Epithelial cell of proximal tubule (primary cell): Measurements from ENCODE around the gene LFNG. TPM values are rescaled to one million over a fixed set of nuclear protein-coding genes. Genes with fewer than 3 reads are reported as not detected.

Experiments
- DNase-seq: peaks from one replicate; pipeline ENCODE4 v3.0.0-alpha.2; 2011; ENCODE audit warnings: low read depth
- H3K4me3 ChIP-seq: 2 replicates; pipeline ENCODE4 v1.5.1; 2011; ENCODE audit warnings: low read depth, mild to moderate bottlenecking, low read length
- total RNA-seq: library from RNA; depleted of rRNA; stranded (reverse); fragments of >200 nt; gene quantifications from 2 replicates; pipeline ENCODE4 v1.2.3, GENCODE V29; 2015
- TF ChIP-seq, protein P1 (sequence below): conservative IDR thresholded peaks from 2 replicates; pipeline ENCODE4 v1.5.1; 2012; ENCODE audit warnings: low read depth, mild to moderate bottlenecking, low read length

Gene LFNG
- total RNA-seq, 1 donor from 2014 or later: 32.1 TPM

DNA sequence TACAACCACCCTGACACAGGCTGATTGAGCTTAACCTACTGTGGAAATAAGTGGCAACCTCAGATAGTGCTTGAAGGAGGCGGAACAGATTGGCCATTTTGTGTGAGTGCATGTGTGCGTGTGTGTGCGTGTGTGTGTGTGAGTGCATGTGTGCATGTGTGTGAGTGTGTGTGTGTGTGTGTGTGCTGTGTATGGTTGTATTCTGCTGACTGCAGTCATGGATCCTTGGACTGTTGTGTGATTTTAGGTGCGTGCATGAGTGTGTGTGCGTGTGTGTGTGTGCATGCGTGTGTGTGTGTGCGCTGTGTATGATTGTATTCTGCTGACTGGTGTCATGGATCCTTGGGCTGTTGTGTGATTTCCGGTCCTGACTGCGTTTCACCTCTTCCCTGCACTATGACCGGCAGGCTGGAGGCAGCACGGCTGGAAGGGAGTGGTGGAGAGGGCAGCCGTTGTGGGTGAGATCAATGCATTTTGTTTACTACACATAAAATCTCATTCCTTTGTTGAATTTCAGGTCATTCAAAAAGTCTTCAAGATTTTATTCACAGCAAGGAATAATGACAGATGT is 45.5 kb downstream of the LFNG start:
- no peak overlapping the region for H3K4me3 ChIP-seq
- TF ChIP-seq, protein P1, sequence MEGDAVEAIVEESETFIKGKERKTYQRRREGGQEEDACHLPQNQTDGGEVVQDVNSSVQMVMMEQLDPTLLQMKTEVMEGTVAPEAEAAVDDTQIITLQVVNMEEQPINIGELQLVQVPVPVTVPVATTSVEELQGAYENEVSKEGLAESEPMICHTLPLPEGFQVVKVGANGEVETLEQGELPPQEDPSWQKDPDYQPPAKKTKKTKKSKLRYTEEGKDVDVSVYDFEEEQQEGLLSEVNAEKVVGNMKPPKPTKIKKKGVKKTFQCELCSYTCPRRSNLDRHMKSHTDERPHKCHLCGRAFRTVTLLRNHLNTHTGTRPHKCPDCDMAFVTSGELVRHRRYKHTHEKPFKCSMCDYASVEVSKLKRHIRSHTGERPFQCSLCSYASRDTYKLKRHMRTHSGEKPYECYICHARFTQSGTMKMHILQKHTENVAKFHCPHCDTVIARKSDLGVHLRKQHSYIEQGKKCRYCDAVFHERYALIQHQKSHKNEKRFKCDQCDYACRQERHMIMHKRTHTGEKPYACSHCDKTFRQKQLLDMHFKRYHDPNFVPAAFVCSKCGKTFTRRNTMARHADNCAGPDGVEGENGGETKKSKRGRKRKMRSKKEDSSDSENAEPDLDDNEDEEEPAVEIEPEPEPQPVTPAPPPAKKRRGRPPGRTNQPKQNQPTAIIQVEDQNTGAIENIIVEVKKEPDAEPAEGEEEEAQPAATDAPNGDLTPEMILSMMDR: no peak
- no peak for DNase-seq

DNA sequence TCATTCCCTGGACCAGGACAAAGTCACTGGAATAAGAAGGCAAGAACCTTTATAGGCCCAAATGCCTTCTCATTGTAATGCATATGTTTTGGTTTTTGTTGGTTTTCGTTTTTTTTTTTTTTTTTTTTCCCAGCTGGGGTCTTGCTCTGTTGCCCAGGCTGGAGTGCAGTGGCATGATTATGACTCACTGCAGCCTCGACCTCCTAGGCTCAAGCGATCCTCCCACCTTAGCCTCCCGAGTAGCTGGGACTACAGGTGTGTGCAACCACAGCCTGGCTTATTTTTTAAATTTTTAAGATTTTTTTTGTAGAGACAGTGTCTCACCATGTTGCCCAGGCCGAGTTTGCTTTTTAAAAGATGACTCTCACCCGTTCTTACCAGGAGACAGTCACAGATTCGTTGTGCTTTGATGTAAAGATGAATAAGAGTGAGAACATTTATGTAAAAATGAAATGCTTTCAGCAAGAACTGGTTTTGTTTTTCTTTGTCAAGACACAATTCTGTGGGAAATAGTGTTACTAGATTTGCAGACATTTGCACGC is 46.8 kb downstream of the LFNG start:
- no peak for DNase-seq
- TF ChIP-seq, protein P1: no peak
- no peak overlapping the region for H3K4me3 ChIP-seq

DNA sequence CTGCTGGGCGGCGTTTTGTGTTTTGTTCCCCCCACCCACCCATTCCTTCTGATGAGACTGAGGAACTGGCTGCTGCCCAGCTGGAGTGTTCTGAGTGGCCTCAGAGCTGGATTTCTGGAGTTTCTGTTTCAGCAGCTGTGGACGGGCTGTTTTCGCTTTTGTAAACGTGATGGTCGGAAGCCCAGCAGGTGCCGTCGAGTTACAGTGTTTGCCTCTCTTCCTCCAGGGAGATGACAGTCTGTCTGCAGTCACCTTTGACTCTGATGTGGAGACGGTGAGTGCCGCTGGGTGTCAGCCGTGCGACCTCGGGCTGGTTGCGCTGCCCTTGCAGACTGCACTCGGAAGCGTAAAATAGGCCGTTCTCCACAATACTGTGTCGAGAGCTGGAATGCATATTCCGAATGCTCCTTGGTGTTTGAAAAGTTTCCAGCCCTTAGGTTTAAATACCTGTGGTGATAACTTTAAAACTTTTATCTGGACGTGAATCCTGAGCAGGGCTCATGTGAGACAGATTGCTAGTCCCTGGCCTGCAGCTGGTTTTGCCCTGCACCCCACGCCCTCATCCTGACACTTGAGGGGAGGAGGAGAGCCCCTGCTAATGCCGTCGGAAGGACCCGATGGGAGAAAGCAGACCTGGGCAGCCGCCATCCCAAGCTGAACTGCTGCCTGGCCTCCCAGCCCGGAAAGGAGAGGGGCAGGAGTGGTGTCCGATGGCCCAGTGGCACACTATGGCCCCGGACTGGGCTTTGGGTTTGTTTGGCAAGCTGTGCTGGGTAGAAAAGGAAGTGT is 47.5 kb downstream of the LFNG start:
- TF ChIP-seq, protein P1: no peak
- H3K4me3 ChIP-seq: no peak overlapping the region
- no peak for DNase-seq

DNA sequence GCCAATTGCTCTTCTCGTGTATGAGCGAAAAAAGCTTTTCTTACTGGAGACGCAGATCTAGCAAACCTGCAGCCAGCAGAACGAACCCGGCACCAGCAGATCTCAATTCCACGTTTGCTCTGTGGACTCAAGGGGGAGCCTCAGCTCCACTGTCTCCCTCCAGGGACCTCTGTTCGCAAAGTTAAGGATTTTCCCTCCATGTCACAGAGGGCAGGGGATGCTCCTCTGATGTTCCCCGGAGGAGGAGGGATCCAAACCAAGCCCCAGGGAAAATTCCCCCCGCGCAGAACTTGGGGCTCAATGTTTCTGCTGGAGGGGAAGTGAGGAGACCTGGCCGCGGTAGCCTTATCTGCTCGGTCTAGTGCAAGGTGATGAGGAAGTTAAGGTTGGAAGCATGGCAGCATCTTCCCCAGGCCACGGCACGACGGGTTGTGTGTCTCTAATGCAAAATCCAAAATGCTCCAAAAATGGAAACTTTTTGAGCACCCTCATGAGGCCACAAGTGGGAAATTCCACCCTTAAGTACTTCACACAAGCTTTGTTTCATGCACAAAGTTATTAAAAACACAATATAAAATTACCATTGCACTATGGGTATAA is 48.2 kb downstream of the LFNG start:
- TF ChIP-seq, protein P1: no peak
- DNase-seq: no peak
- H3K4me3 ChIP-seq: no peak overlapping the region

DNA sequence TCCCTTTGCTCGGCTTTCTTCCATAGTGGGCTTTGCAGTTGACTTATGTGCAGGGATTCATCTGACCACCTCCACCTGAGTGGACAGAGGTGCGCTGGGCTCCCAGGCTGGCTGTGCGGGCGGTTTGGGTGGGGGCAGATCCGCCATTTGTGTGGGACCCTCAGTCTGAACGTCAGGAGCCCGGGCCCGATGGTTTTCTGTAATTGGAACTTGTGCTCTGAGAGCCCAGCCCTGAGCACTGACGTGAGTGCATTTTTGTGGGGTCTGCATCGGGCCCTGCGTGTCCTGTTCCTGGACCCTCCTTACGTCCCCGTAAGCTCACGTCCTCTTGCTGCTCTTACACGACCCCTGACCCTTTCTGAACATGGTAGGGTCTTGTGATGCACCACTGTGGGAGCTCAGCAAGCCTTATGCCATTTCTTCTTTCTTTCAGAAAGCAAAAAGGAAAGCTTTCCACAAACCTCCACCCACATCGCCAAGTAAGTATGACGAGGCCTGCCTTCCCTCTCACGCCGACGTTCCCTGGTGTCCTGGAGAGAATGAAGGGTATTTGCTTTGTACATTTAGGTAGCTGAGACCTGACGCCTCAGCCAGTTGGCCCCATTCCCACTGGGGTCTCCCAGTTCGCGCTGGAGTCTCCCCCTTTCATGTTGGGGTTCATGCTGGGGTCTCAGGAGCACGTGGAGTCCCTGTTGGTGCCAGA is 49.1 kb downstream of the LFNG start:
- no peak overlapping the region for H3K4me3 ChIP-seq
- no peak for DNase-seq
- TF ChIP-seq, protein P1: no peak

DNA sequence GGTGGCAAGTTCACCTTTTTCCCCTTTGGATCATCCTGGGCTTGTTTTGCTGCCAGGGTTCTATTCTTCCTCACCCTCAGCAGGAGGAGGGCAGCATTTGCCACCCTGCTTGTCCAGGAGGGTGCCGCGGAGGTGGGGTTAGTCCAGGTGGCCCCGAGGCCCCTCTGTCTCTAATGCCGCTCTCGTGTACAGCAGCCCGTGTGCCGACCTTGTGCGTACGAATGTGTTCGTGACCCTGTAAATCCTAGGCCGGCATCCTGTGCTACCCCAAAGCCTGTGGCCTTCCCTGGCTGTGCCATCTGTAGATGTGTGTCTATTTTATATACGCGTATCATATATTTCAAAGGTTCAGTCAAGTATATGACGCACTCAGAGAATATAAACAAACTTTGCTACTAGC is 49.8 kb downstream of the LFNG start:
- no peak for DNase-seq
- TF ChIP-seq, protein P1: no peak
- no peak overlapping the region for H3K4me3 ChIP-seq
